ENCODE data around the gene NAT9. TPM values are rescaled to one million over a fixed set of nuclear protein-coding genes. Genes with fewer than 3 reads are reported as not detected.

The NAT9 gene
- total and polyA plus RNA-seq, 2 donors (not counting 1 experiment from before 2014, with no cell fraction given): 34.7 to 39.6 TPM

DNA sequence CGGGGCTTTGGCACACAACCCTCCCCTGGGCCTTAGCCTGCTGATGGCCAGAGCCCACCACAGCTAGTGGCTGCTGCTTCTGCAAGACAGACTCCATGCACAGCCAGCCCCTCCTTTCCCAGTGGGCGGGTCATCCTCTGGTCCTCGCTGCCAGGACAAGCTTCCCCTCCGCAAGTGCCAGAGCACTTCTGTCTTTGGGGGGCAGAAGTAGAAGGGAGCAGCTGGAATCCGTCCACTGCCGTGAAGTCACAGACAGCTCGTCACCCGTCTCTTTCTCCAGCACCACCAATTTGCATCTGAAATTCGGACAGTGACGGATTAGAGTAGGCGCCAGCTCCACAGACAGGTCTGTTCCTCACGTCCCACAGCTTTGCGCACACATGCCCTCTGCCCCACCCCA is 31.3 kb upstream of the NAT9 start:
- TF ChIP-seq, protein P1, sequence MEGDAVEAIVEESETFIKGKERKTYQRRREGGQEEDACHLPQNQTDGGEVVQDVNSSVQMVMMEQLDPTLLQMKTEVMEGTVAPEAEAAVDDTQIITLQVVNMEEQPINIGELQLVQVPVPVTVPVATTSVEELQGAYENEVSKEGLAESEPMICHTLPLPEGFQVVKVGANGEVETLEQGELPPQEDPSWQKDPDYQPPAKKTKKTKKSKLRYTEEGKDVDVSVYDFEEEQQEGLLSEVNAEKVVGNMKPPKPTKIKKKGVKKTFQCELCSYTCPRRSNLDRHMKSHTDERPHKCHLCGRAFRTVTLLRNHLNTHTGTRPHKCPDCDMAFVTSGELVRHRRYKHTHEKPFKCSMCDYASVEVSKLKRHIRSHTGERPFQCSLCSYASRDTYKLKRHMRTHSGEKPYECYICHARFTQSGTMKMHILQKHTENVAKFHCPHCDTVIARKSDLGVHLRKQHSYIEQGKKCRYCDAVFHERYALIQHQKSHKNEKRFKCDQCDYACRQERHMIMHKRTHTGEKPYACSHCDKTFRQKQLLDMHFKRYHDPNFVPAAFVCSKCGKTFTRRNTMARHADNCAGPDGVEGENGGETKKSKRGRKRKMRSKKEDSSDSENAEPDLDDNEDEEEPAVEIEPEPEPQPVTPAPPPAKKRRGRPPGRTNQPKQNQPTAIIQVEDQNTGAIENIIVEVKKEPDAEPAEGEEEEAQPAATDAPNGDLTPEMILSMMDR (conservative IDR thresholded peaks at IDR 0.05 in 1 of 2, IDR thresholded peaks at IDR 0.05 in 1 of 2; ENCODE audit: low read depth in 1 of 2, low read length in 2 of 2): no peak
- no peak for TF ChIP-seq EZH2 (IDR thresholded peaks at IDR 0.05; ENCODE audit: low read length, missing control alignments)
- no peak for DNase-seq (ENCODE audit: low read depth in 2 of 2)
- no peak overlapping the region for H3K27ac ChIP-seq (ENCODE audit: insufficient read depth, low read length)

DNA sequence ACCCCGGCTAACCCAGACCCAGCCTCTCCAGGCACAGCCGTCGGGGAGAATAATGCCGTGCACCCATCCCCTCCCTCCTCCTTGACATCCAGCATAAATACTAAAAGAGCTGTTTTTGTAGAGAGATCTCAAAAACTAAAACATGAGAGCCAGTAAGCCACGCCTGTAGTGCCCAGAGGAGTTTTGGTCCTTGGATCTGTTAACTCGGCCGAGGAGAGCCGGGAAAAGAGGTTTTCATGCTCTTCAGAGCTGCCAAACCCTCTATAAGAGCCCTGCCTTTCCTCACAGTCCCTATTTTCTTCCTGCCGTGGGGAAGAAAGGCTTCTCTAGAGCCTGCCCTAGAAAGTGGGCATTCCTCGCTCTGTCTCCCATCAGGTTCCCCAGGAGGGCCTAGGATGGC is 30.2 kb upstream of the NAT9 start:
- no peak overlapping the region for H3K9ac ChIP-seq (ENCODE audit: insufficient read depth, low read length)
- H3K4me3 ChIP-seq (replicated peaks in 1 of 4; ENCODE audit: control extremely low read depth in 1 of 4, insufficient read depth in 1 of 4, low read depth in 3 of 4, low read length in 4 of 4): no peak overlapping the region
- no peaks in the 10 kb centered on the region for H3K9me3 ChIP-seq (ENCODE audit: control insufficient read depth, insufficient read depth, low read depth, low read length)
- H3K4me2 ChIP-seq (ENCODE audit: extremely low read depth, insufficient read depth, low read length): no peak overlapping the region
- TF ChIP-seq, protein P1 (conservative IDR thresholded peaks at IDR 0.05 in 1 of 2, IDR thresholded peaks at IDR 0.05 in 1 of 2; ENCODE audit: low read depth in 1 of 2, low read length in 2 of 2): no peak
- TF ChIP-seq EZH2 (IDR thresholded peaks at IDR 0.05; ENCODE audit: low read length, missing control alignments): no peak
- H3K4me1 ChIP-seq (ENCODE audit: control insufficient read depth, extremely low read depth, insufficient read depth, low read length): no peaks in the 10 kb centered on the region
- H3K27me3 ChIP-seq (ENCODE audit: control insufficient read depth, insufficient read depth, low read length): no peaks in the 10 kb centered on the region
- no peak overlapping the region for H2AFZ ChIP-seq (ENCODE audit: low read length)
- H3K79me2 ChIP-seq (ENCODE audit: control insufficient read depth, insufficient read depth, low read length): no peaks in the 10 kb centered on the region
- no peak overlapping the region for H3K27ac ChIP-seq (ENCODE audit: insufficient read depth, low read length)
- peaks cover 7% of the 10 kb centered on the region for H3K36me3 ChIP-seq (ENCODE audit: control insufficient read depth, insufficient read depth, low read length)
- H4K20me1 ChIP-seq (ENCODE audit: control insufficient read depth, extremely low read depth, insufficient read depth, low read length): no peaks in the 10 kb centered on the region
- DNase-seq (ENCODE audit: low read depth in 2 of 2): no peak

More for the DNA sequence above, 31.3 kb upstream of the NAT9 start:
- Histone ChIP-seq H3K27me3 (ENCODE audit: control insufficient read depth, insufficient read depth, low read length) (no peaks in the 10 kb centered on the region), H3K9me3 (ENCODE audit: control insufficient read depth, insufficient read depth, low read depth, low read length) (no peaks in the 10 kb centered on the region), H3K36me3 (ENCODE audit: control insufficient read depth, insufficient read depth, low read length) (peaks cover 3% of the 10 kb centered on the region), H3K79me2 (ENCODE audit: control insufficient read depth, insufficient read depth, low read length) (no peaks in the 10 kb centered on the region), H4K20me1 (ENCODE audit: control insufficient read depth, extremely low read depth, insufficient read depth, low read length) (no peaks in the 10 kb centered on the region), H3K4me1 (ENCODE audit: control insufficient read depth, extremely low read depth, insufficient read depth, low read length) (no peaks in the 10 kb centered on the region), H2AFZ (ENCODE audit: low read length) (no peak overlapping the region), H3K9ac (ENCODE audit: insufficient read depth, low read length) (no peak overlapping the region), H3K4me2 (ENCODE audit: extremely low read depth, insufficient read depth, low read length) (no peak overlapping the region), H3K4me3 (replicated peaks in 1 of 4; ENCODE audit: control extremely low read depth in 1 of 4, insufficient read depth in 1 of 4, low read depth in 3 of 4, low read length in 4 of 4) (no peak overlapping the region)

DNA sequence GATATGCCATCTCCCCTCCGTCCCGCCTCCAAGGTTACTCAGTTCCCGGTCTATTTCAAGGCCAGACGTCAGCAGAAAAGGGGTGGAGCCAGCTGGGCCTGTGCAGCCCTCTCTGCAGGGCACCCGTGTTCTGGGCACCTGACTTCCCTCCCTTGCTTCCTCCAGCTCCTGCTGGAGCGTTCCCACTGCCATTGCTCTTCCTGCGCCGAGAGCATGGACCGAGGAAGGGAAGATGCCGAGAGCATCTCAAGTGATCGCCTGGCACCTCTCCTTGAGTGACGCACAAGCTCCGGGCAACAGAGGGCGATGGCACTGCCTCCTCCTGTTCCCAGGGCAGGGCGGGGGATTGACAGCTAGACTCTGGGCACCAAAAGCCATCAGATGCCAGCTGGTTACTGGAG is 29.4 kb upstream of the NAT9 start:
- no peaks in the 10 kb centered on the region for H3K79me2 ChIP-seq (ENCODE audit: control insufficient read depth, insufficient read depth, low read length)
- TF ChIP-seq, protein P1 (conservative IDR thresholded peaks at IDR 0.05 in 1 of 2, IDR thresholded peaks at IDR 0.05 in 1 of 2; ENCODE audit: low read depth in 1 of 2, low read length in 2 of 2): no peak
- TF ChIP-seq EZH2 (IDR thresholded peaks at IDR 0.05; ENCODE audit: low read length, missing control alignments): no peak
- peaks cover 8% of the 10 kb centered on the region for H3K36me3 ChIP-seq (ENCODE audit: control insufficient read depth, insufficient read depth, low read length)

More for the DNA sequence above, 29.4 kb upstream of the NAT9 start:
- H3K4me1 ChIP-seq (ENCODE audit: control insufficient read depth, extremely low read depth, insufficient read depth, low read length): no peaks in the 10 kb centered on the region
- H3K4me3 ChIP-seq (replicated peaks in 1 of 4; ENCODE audit: control extremely low read depth in 1 of 4, insufficient read depth in 1 of 4, low read depth in 3 of 4, low read length in 4 of 4): no peak overlapping the region
- H3K9ac ChIP-seq (ENCODE audit: insufficient read depth, low read length): no peak overlapping the region
- H2AFZ ChIP-seq (ENCODE audit: low read length): no peak overlapping the region
- no peak overlapping the region for H3K27ac ChIP-seq (ENCODE audit: insufficient read depth, low read length)
- H4K20me1 ChIP-seq (ENCODE audit: control insufficient read depth, extremely low read depth, insufficient read depth, low read length): no peaks in the 10 kb centered on the region
- no peaks in the 10 kb centered on the region for H3K9me3 ChIP-seq (ENCODE audit: control insufficient read depth, insufficient read depth, low read depth, low read length)
- no peaks in the 10 kb centered on the region for H3K27me3 ChIP-seq (ENCODE audit: control insufficient read depth, insufficient read depth, low read length)
- no peak for DNase-seq (ENCODE audit: low read depth in 2 of 2)
- H3K4me2 ChIP-seq (ENCODE audit: extremely low read depth, insufficient read depth, low read length): no peak overlapping the region
